Measurements from ENCODE around the gene OTOL1.

The OTOL1 gene

GRCh38 chr3:161498259-161498921, 1.8 kb downstream of the OTOL1 start:
- DNase-seq (ENCODE audit: low read depth) = no peak
- TF ChIP-seq CTCF (IDR thresholded peaks at IDR 0.05; ENCODE audit: insufficient read depth, low read depth, low read length, missing control alignments) = no peak
- no peak overlapping the region for H3K4me3 ChIP-seq (ENCODE audit: low read depth, low read length)

- no peak for TF ChIP-seq CTCF (IDR thresholded peaks at IDR 0.05; ENCODE audit: insufficient read depth, low read depth, low read length, missing control alignments)
- no peak for DNase-seq (ENCODE audit: low read depth)
Measured at GRCh38 chr3:161500068-161500796, 3.6 kb downstream of the OTOL1 start.

GRCh38 chr3:161503271-161503670, 6.7 kb downstream of the OTOL1 start:
- DNase-seq (ENCODE audit: low read depth) = no peak
- no peak for TF ChIP-seq CTCF (IDR thresholded peaks at IDR 0.05; ENCODE audit: insufficient read depth, low read depth, low read length, missing control alignments)
- no peak overlapping the region for H3K4me3 ChIP-seq (ENCODE audit: low read depth, low read length)

More at GRCh38 chr3:161500068-161500796, 3.6 kb downstream of the OTOL1 start:
- H3K4me3 ChIP-seq (ENCODE audit: low read depth, low read length) = no peak overlapping the region

- TF ChIP-seq CTCF (IDR thresholded peaks at IDR 0.05; ENCODE audit: insufficient read depth, low read depth, low read length, missing control alignments) = peak; percentile 25
- H3K4me3 ChIP-seq (ENCODE audit: low read depth, low read length) = no peak overlapping the region
- peak; percentile 22 for DNase-seq (ENCODE audit: low read depth)
Measured at GRCh38 chr3:161508852-161509477, 12.4 kb downstream of the OTOL1 start.

GRCh38 chr3:161510510-161511260, 14.1 kb downstream of the OTOL1 start:
- no peak for DNase-seq (ENCODE audit: low read depth)
- no peak overlapping the region for H3K4me3 ChIP-seq (ENCODE audit: low read depth, low read length)
- no peak for TF ChIP-seq CTCF (IDR thresholded peaks at IDR 0.05; ENCODE audit: insufficient read depth, low read depth, low read length, missing control alignments)

- TF ChIP-seq CTCF (IDR thresholded peaks at IDR 0.05; ENCODE audit: insufficient read depth, low read depth, low read length, missing control alignments) = no peak
- no peak overlapping the region for H3K4me3 ChIP-seq (ENCODE audit: low read depth, low read length)
- no peak for DNase-seq (ENCODE audit: low read depth)
Measured at GRCh38 chr3:161523916-161524315, 27.3 kb downstream of the OTOL1 start.

Measured in GM12865 (cell line).